Keratinocyte (primary cell): Measurements from ENCODE around the gene OTOG.

Experiments used
- EZH2 ChIP-seq: IDR thresholded peaks from one replicate; pipeline ENCODE4 v1.6.1; 2012; ENCODE audit warnings: inconsistent platforms, mild to moderate bottlenecking, low read length, moderate library complexity
- TF ChIP-seq, protein P1 (sequence below), 3 experiments: IDR thresholded peaks in 1 of 3; conservative IDR thresholded peaks in 1 of 3; optimal IDR thresholded peaks in 1 of 3; 2 replicates in 2 of 3; 3 replicates in 1 of 3; pipeline versions ENCODE3 to v1.5.1; 2011; ENCODE audit warnings: low read length in 3 of 3, mild to moderate bottlenecking in 3 of 3, moderate library complexity in 2 of 3, control low read depth in 1 of 3, inconsistent platforms in 1 of 3; ENCODE audit not compliant: insufficient read depth in 2 of 3; ENCODE audit errors: extremely low read depth in 1 of 3

DNA sequence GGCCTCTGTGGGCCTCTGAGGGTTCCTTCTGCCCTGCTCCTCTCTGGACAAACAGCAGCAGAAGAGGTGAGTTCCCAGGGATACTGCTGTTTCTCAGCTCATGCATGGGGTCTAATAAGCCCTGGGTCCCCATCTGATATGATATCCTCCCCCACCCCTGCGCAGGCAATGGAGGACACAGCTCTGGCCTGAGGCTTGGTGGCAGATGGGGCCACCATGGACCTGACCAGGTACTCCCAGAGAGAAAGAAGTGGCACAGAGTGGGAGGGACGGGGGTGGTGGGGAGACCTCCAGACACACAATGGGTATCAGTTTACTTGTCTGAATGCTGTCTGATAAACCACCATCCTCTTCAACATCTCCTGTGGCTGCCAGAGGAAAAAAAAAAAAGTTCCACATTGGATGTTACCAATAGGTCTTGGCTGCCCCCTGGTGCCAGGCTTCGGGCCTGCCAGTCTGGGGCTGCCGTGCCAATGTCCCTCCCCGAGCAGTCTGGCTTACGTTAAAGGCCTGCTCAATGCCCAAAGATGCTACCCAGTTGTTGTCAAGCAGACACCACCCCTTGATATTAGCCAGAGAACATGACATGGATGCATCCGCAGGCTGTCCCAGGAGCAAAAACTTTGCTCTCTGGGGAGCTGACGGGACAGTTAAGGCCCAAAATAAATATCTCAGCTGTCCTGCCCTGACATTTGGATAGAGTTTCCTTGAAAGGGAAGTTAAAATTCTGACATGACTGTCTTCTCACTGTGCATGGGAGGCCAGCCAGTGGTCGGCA lies 42.5 kb upstream of the OTOG start:
- TF ChIP-seq, protein P1, sequence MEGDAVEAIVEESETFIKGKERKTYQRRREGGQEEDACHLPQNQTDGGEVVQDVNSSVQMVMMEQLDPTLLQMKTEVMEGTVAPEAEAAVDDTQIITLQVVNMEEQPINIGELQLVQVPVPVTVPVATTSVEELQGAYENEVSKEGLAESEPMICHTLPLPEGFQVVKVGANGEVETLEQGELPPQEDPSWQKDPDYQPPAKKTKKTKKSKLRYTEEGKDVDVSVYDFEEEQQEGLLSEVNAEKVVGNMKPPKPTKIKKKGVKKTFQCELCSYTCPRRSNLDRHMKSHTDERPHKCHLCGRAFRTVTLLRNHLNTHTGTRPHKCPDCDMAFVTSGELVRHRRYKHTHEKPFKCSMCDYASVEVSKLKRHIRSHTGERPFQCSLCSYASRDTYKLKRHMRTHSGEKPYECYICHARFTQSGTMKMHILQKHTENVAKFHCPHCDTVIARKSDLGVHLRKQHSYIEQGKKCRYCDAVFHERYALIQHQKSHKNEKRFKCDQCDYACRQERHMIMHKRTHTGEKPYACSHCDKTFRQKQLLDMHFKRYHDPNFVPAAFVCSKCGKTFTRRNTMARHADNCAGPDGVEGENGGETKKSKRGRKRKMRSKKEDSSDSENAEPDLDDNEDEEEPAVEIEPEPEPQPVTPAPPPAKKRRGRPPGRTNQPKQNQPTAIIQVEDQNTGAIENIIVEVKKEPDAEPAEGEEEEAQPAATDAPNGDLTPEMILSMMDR (optimal IDR thresholded peaks at IDR 0.05 in 1 of 3, IDR thresholded peaks at IDR 0.05 in 1 of 3, conservative IDR thresholded peaks at IDR 0.05 in 1 of 3; ENCODE audit: extremely low read depth in 1 of 3, insufficient read depth in 2 of 3, low read length in 3 of 3): peak; percentile 86 to 96 (median 90)
- TF ChIP-seq EZH2: no peak
